Embryonic facial prominence (tissue), 1 donor: Measurements from ENCODE around the gene CYSLTR2.
"Not testable (repeated sequence)": the region's sequence is repeated elsewhere in the genome, so short reads cannot be mapped to it uniquely, and the experiment has no call there.

ENCODE experiments used
- DNase-seq: peaks from one replicate; pipeline ENCODE4 v3.0.0-alpha.2; 2016; ENCODE audit errors: extremely low spot score

CYSLTR2 gene

DNA sequence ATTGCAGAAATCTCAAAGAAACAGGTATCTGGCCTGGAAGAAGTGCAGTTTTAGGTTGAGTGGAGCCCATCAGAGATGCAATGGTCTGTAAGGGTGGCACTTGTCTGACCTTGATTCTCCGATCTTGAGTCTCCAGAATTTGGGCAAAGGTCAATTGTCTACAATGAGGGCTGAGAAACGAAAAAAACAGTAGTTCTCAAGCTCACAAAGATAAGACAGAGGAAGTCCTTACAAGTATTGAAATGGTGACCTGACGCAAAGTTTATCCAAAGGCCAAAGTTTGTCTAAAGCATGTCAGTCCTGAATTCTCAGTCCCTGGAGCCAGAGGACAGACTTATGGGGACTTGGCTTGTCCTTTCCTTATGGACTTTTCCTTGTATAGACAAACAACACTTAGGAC, 40.3 kb downstream of the CYSLTR2 start:
- DNase-seq = no peak

DNA sequence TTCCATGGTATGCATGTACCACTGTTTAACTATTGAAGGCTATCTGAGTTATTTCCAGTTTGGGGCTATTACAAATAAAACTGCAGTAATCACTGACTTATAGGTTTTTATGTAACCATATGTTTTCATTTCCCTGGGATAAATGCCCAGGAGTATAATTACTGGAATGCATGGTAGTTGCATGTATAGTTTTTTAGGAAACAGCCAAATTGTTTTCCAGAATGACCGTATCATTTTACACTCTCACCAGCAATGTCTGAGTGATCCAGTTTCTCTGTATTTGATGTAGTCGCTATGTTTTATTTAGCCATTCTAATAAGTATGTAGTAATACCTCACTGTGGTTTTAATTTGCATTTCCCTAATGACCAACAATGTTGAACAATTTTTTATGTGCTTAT, 42.0 kb downstream of the CYSLTR2 start:
- DNase-seq = no peak

GRCh38 chr13:48696676-48697075, 42.9 kb downstream of the CYSLTR2 start:
- DNase-seq = not testable (repeated sequence)

DNA sequence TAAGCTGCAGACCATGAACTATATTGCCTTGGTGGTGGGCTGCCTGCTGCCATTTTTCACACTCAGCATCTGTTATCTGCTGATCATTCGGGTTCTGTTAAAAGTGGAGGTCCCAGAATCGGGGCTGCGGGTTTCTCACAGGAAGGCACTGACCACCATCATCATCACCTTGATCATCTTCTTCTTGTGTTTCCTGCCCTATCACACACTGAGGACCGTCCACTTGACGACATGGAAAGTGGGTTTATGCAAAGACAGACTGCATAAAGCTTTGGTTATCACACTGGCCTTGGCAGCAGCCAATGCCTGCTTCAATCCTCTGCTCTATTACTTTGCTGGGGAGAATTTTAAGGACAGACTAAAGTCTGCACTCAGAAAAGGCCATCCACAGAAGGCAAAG, 53.7 kb downstream of the CYSLTR2 start:
- no peak for DNase-seq

- no peak for DNase-seq
Observed at GRCh38 chr13:48708764-48709163, 55.0 kb downstream of the CYSLTR2 start.

GRCh38 chr13:48709213-48709612, 55.5 kb downstream of the CYSLTR2 start:
- no peak for DNase-seq

DNA sequence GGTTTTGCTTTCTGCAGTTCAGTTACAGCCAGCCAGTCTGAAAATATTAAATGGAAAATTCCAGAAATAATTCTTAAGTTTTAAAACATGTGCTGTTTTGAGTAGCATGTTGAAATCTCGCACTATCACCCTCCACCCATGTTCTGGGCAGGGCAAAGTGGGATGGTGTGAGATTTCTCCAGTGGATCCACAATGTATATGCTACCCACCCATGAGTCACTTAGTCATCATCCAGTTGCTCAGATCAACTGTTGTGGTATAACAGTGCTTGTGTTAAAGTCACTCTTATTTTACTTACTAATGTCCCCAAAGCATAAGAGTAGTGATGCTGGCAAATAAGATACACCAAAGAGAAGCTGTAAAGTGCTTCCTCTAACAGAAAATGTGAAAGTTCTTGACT, 56.4 kb downstream of the CYSLTR2 start:
- DNase-seq = no peak

DNA sequence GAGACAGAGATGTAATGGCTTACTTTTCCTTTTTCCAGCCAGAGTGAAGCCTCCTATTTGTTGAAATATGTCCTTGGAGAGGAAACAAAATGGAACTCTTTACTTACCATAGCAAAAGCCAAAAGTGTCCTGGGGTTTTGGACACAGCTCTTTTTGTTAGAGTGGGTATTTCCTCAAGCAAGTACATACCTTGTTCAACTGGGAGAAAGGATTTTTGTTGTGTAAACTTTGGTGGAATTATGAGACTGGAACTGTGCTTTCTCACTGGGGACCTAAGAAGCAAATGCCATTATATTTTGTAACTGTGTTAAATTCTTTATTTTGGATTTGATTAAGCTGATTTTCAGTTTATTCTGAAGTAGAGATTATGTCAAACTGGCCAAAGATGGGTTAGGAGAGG, 58.4 kb downstream of the CYSLTR2 start:
- DNase-seq = no peak

DNA sequence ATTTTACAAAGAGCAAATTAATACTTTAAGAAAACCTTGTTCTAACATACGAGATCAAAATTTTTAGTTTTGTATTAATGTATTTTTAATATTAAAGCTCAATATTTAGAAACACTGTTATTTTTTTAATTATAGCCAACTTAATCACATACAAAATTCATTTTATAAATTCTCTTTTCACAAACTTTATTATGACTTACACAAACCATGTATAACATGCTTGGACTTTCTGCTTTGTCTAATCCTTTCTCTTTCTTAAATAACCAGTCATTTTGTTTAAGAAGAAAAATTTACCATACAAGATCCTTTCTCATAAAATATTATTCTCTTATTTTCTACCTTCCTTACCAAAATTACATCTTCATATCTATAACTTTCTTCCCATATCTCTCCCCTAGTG, 62.2 kb downstream of the CYSLTR2 start:
- no peak for DNase-seq

- no peak for DNase-seq
Observed at GRCh38 chr13:48720621-48721020, 66.9 kb downstream of the CYSLTR2 start.

DNA sequence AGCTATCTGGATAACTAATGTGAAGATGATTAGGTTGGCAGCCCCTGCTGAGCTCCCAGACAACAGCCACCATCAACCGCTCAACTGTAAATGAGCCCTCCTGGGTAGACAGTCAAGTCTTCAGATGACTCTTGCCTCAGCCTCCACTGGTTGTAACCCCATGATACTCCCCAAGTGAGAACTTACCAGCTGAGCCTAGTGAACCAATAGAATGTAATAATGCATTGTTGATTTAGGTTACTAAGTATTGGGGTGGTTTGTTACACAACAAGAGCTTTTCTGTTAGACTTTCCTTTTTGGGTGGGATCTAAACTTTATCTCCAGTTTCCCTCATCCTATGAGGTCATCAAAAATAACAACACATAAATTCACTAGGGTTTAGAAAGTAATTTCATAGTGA, 69.4 kb downstream of the CYSLTR2 start:
- DNase-seq = no peak

DNA sequence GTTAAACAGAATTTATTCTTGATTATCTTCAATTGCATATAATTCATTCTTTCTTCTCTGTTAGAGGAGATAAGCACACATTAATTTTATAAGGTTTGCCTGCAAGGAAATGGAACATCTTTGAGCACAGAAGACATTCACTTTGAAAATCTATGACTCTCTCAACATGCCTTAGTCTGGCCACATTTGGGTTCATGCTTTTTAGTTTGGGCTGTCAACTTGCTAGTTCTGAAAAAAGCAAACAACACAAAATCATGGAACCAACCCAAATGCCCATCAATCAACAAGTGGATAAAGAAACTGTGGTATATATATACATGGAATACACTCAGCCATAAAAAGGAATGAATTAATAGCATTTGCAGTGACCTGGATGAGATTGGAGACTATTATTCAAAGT, 71.5 kb downstream of the CYSLTR2 start:
- no peak for DNase-seq

DNA sequence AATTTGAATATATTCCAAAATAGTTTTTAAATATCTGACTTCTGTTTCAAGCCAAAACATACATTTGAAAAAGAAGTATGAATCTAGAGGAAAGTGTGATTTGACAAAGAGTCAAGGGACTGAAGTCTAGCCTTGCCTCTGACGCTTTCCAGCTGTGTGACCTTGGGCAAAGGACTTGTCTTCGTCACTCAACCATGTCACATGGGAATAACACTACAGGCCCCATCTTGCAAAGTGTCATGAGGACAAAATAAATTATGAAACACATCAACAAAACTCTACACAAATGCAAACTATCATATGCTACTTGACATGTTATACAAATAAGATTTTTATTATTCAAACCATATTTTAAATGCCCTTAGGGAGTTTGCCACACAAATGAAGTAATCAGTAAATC, 73.0 kb downstream of the CYSLTR2 start:
- no peak for DNase-seq

GRCh38 chr13:48727241-48728011, 73.7 kb downstream of the CYSLTR2 start:
- DNase-seq = peak; percentile 48

GRCh38 chr13:48728226-48728625, 74.5 kb downstream of the CYSLTR2 start:
- DNase-seq = no peak

- no peak for DNase-seq
Observed at GRCh38 chr13:48728876-48729275, 75.1 kb downstream of the CYSLTR2 start.

- DNase-seq = no peak
Observed at GRCh38 chr13:48729856-48730255, 76.1 kb downstream of the CYSLTR2 start.

GRCh38 chr13:48731001-48731658, 77.4 kb downstream of the CYSLTR2 start:
- no peak for DNase-seq

DNA sequence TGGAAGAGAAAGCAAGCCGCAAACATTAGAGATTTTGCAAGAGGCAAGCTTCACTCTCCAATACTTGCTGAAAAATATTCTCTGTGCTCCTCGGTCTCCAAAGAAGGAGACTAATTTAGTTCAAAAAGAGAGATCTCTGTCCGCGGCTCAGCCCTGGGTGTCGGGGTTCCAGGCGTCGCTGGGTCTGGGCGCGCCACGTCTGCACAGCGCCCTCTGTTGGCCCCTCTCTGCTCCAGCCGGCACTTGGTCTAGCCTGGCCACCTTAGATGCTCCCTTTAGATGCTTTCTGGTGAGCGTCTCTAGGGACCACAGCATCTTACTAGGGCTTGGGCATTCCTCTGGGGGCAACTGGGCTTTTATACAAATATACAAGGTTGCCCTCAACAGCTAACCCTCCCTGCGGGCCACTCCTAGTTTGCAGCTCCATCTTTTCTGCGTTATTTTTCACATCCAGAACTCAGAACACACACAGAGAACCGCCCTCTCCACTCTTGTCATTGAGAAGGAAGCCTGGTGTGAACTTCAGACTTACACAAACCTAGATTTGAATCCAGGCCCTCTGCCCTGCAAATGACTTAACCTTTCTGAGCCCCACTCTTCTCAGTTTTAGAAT, 78.3 kb downstream of the CYSLTR2 start:
- no peak for DNase-seq

DNA sequence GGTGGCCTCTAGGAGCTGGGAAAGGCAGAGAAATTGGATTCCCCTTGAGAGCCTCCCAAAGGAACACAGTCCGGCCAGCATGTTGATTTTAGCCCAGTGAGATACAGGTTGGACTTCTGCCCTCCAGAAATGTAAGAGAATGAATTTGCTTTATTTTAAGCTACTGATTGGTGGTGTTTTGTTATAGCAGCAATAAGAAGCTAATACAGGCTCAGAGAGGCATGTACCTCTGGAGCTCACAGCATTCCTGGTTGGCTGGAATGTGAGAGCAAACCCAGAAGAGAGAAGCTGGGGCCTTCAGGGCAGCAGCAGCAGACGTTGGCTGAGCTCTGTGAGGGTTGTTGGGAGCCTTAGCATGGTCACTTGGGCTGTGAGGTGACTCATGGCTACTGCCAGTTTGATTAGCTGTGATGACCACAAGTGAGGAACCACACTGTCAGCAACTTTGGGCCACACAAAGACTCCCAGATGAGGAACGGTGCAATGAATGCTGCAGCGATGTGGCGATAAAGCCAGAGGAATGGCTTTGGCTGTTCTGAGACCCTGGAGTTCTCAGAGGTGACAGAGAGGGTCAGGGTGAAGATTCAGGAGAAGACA, 80.1 kb downstream of the CYSLTR2 start:
- no peak for DNase-seq

DNA sequence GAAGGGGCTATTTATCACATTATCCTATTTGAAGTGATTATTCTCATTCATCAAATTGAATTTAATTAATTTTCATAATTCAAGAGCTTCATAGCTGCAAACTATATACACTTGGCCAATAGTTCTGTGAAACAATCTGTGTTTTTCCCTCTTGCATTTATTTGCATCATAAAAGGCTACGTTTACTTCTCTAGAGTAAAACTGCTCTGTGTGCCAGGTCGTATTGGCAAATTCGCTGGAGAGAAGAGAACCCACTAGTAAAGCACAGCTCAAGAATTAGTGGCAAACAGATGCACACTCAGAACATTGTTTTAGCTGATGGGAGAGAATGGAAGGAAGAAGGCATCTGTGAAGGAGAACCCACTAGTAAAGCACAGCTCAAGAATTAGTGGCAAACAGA, 81.8 kb downstream of the CYSLTR2 start:
- no peak for DNase-seq

GRCh38 chr13:48737689-48738088, 84.0 kb downstream of the CYSLTR2 start:
- DNase-seq = no peak

DNA sequence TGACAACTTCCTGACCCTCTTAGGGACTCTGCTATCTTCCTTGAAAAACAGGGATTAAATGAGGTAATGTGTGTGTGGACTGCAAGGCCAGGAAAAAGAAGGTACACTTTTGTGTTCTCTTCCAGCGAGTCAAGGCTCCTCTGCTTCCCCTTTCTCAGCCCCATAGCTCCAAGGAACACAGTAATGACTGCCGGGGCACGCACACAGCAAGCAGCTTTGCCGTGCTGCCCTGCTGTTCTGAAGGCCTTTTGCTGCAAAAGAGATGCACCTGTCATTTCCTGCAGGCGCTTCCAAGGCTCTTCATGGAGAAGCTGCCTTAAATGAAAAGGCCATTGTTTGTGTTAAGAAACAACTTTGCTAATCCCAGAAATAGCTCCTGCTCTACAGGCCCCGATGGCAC, 84.6 kb downstream of the CYSLTR2 start:
- DNase-seq = no peak
